AG09319 (cell line): ENCODE data around the gene MOB3B.

ENCODE experiments used
- DNase-seq: peaks from one replicate; pipeline ENCODE4 v3.0.0-alpha.2; 2010; ENCODE audit warnings: low read depth; ENCODE audit errors: extremely low read depth
- TF ChIP-seq, protein P1 (sequence below): IDR thresholded peaks from 2 replicates; pipeline ENCODE4 v1.5.1; 2011; ENCODE audit warnings: low read depth, mild to moderate bottlenecking, inconsistent platforms, low read length, moderate library complexity

Gene MOB3B

DNA sequence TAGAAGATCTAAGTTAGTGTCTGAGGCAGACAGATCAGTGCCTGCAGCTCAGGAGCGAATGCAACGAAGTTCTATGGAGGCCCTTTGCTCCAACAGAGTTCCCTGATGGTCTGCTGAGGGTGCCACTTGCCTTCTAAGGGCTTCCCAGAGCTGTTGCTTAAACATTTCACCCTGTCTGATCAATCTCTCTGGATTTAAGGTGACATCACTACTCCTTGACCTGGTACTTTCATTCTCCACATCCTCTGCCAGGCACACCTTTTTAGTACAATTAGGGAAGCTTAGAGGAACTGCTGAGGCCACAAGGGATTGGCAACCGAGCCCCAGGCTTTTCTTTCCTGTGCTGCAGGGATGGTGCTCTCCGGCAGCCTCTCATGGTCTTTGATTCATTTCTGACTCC, 99.7 kb downstream of the MOB3B start:
- no peak for DNase-seq
- TF ChIP-seq, protein P1, sequence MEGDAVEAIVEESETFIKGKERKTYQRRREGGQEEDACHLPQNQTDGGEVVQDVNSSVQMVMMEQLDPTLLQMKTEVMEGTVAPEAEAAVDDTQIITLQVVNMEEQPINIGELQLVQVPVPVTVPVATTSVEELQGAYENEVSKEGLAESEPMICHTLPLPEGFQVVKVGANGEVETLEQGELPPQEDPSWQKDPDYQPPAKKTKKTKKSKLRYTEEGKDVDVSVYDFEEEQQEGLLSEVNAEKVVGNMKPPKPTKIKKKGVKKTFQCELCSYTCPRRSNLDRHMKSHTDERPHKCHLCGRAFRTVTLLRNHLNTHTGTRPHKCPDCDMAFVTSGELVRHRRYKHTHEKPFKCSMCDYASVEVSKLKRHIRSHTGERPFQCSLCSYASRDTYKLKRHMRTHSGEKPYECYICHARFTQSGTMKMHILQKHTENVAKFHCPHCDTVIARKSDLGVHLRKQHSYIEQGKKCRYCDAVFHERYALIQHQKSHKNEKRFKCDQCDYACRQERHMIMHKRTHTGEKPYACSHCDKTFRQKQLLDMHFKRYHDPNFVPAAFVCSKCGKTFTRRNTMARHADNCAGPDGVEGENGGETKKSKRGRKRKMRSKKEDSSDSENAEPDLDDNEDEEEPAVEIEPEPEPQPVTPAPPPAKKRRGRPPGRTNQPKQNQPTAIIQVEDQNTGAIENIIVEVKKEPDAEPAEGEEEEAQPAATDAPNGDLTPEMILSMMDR: no peak

DNA sequence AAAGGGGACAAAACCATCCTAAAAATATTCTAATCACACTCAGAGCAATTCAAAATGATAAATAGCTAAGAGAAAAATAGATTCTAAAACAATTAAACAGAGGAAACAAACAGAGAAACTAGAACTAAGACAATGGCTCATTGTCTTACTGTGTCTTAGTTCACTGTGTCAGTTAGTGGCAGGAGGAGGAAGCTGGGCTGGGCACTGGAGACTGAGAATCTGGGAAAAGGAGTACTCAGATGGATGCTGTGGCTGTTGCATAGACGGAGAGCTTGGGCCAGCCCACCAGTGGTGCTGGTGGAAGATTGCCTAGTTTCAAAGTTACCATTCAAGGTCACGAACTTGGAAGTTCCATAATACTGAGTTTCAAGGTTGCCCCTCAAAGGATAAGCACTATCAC, 100.2 kb downstream of the MOB3B start:
- DNase-seq: no peak
- TF ChIP-seq, protein P1: no peak

DNA sequence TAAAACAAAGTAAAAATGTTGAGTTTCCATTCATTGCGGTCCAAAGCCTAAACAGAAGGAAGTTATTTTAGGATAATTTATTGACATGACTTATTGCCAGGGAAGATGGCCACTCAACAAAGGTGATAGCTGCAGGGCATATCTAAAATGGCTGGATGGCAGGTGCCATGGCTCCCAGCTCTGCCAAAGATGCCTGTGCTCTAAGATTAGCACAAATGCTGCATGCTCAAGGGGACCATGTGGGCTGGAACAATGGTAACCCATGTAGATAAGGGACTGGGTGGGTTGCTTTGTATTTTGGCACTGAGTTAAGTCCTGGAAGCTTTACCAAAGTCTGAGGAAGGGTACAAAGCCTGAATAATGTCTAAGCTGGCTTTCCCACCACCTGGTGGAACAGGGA, 101.1 kb downstream of the MOB3B start:
- TF ChIP-seq, protein P1: no peak
- DNase-seq: no peak

DNA sequence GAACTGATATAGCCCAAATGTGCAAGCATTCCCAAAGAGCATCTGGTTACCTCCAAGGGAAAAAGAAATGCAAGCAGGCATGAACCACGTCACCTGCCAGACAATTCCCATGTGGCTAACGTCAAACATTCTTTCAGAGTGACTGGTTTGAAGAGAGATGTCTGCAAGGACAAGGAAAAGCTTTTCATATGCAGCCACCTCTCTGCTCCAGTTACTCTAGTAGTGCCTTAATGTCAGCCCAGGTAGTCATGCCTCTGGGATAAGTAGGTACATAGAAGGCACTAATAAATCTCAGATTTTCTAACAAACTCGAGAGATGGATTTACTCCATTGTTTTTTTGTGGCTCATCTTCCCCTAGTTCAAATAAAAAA, 102.4 kb downstream of the MOB3B start:
- TF ChIP-seq, protein P1: no peak
- no peak for DNase-seq

DNA sequence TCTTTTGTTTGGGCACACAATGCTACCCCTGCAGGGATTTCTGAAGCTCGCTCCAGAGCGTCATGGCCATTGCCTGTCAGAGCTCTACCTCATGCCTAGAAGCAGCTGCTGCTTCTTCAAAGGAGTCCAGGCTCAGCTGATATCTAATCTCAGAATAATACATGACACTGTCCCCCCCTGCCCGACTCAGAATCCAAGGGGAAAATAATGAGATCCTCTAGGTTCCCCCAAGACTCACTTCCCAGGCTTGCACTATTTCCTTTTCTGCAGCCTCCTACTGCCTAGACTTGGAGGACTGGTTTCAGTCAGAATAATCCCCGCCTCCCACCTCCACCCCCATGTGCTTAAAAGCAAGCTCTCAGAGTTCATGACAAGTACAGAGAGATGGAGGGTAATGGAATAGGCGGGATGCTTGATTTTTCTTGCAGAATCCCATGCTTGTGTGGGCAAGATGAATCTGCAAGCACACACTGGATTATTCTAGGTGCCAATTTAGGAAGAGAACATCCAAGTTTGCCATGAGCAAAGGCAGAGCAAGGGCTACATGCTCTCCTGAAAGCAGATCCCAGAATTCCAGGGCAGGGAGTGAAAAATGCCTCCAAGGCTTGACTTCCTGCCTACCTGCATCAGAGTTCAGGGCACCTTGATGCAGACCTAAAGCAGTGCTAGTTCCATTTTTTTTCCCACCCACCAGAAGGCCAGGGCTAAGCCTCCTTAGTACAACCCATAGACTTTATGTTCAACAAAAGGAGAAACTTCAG, 102.9 kb downstream of the MOB3B start:
- no peak for DNase-seq
- TF ChIP-seq, protein P1: no peak

DNA sequence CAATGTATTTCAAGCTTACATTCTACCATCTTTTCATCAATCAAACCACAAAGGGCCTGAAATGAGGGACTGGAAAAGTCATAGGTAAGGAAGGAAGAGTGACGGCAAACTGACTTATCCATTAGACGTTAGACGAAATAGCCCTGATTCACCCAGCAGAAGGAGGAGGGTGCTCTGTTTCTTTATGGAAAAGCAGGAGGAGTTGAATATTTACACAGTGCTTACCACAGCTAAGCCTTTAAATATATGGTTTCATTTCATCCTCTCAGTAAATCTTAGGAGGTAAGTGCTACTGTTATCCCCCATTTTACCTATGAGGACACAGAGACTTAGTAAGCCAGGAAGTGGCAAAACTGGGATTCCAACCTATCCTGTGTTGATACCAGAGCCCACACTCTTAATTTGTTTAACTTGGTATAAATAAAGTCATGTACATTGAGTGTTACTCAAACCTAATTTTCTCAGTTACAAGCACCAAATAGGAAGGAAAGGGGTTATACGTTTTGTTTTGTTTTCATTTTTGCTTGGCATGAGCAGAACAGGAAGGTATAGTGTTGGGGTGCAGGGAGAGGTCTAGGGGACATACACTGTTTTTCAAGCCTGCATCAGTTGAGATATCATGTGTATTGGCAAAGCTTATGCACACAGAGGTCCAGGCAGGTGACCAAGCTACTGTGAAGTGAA, 103.6 kb downstream of the MOB3B start:
- no peak for DNase-seq

More for the DNA sequence above, 103.6 kb downstream of the MOB3B start:
- TF ChIP-seq, protein P1: no peak
